ENCODE results near the gene EXOSC6.
A peak's percentile ranks its signal among the peaks of the same experiment; 100 is the strongest.
"Not testable (repeated sequence)": the region's sequence is repeated elsewhere in the genome, so short reads cannot be mapped to it uniquely, and the experiment has no call there.

The EXOSC6 gene

DNA sequence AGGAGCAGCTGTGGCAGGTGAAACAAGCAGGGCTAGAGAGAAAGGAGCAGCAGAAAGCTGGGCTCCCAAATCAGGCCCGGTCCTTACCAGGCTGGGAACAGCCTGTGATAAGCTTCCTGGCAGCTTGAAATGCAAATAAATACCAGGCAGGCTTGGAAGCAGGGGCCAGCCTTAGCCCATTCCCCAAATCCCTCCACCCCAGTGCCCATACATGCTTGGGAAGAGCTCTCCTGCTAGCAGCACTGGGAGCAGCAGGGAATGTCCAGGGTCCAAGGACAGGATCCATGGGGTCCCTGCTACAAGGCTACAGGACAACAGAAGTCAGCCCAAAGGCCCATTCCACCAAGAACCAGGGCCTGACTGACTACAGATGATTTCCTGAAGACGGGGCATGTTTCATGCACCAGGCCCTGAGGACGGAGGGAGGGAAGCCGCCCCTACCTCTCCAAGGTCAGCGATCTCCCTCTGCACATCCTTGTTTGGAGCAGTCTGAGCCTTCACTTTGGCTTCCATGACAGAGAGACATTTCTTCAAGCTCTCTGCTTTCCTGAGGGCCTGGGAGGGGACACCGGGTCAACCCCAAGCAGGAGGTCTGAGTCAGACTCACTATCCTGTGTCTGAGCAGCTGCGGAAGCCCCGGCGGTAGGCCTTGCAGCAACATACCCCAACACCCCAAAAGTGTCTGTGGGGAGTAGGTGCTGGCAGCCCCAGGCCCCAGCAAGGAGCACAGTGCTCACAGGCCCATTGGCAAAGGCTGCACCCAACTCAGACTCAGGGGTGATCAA lies 2.6 kb upstream of the EXOSC6 start:
- DNase-seq: no peak

DNA sequence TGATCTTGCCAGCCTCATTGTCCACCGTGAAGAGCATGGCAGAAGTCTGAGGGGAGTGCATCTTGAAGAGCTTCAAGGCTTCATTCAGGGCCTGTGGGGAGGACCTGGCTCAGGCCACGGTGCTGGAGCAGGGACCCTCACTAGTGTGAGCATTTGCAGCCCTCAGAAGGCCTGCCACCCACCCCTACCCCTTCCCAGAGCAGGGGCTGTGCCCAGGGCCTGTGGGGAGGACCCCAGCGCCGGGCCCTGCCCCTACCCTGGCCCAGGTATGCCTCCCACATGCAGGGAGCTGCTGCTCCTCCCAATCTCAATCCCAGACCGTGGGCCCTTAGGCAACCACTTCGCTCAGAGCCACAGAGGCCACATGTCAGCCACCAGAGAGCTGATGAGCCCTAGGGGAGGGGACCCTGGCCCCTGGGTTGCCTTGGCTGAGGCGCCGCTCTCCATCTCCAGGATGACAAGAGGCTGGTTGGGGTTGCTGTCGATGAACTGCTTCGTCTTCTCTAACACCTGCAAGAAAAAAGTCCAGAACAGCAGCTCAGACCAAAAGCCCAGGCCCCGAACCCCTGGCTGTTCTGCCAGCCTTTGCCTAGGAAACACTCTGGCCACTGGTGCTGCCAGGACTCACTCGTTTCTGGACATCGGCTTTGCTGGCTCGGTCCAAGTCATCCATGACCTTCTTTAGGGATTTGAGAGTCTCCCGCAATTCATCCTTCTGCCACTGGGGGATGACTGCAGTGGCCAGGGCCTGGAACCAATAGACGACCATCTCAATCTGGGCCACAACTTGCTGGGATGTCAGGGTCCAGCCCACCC lies 1.8 kb upstream of the EXOSC6 start:
- peak; percentile 72 for DNase-seq

DNA sequence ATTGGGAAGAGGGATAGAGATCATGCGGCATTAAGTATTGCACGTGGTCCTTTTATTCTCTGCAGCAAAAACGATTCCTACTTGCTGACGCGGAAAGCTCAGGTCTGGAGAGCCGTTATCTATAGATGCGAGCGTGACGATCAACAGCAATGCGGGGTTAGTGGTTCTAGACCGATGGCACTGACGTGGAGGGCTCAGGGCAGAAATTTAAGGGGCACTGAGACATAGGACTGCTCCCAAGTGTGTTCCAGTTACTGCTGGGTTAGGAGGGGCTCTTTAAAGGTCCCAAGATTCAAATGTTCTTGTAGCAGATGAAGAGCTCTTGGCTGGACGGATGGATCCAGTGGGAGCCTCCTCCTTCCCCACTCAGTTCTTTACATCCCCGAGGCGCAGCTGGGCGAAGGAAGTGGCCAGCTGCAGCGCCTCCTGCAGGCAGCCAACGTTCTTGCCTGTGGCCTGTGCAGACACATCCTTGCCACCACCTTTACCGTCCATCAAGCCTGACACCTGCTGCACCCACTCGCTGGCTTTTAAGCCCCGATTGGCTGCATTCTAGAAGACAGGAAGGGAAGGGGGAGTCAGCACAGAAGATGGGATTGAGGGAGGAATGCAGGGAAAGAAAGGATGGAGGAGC lies 732 bp upstream of the EXOSC6 start:
- peak; percentile 47 for DNase-seq

DNA sequence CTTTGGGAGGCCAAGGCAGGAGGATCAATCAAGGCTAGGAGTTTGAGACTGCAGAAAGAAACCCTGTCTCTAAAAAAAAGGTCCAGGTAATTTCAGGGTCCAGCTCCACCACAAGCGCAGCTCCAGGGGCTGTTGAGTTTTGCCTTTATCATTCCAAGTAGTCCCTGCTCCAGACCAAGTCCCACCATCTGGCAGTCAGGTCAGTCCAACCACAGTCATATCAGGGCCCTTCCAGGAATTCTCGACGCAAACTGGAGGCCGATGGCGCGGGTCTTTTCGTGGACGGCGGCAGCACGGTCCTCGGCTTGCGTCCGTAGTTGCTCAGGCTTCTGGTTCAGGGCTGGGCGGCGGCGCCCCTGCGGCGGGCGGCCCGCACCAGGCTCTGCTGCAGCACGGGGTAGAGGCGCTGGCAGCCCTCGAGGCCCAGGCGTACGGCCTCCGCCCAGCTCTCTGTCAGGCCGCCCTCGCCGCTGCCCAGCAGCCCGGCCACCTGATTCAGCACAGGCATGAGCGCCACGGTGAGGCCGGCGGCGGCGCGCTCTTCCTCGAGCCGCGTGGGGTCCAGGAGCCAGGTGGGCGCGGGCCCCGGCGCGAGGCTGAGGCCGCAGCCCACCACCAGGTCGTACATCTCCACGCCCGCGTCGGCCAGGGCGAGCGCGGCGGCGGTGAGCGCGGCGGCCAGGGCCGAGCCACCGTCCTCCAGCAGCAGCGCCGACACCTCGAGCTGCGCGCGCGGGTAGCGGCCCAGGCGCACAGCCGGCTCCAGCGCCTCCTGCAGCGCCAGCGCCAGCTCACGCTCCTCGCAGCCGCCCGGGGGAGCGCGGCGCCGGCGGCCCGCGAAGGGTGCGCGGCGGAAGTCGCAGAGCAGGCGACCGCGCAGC lies 752 bp downstream of the EXOSC6 start:
- DNase-seq: peak; percentile 67

DNA sequence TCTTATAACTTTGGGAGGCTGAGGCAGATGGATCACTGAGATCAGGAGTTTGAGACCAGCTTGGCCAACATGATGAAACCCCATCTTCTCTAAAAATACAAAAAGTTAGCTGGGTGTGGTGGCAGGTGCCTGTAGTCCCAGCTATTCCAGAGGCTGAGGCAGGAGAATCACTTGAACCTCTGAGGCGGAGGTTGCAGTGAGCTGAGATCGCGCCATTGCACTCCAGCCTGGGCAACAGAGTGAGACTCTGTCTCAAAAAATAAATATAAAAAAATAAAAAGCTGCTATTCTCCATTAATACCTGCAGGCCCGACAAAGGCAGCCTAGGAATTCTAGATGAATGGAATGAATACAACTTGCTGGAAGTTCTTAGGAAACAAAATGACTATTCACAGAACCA lies 2.0 kb downstream of the EXOSC6 start:
- not testable (repeated sequence) for DNase-seq

DNA sequence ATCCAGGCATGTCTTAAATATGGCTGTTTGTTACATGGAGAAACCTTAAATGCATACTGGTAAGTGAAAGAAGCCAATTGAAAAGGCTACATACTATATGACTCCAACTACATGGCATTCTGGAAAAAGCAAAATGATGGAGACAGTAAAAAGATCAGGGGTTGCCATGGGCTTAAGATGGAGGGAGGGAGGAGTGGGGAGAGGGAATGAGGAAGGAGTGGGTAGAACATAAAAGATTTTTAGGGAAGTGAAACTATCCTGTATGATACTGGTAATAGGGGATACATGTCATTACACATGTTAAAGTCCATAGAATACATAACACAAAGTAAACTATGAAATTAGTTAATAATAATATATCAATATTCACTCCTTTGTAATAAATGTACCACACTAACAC lies 13.0 kb downstream of the EXOSC6 start:
- not testable (repeated sequence) for DNase-seq

DNA sequence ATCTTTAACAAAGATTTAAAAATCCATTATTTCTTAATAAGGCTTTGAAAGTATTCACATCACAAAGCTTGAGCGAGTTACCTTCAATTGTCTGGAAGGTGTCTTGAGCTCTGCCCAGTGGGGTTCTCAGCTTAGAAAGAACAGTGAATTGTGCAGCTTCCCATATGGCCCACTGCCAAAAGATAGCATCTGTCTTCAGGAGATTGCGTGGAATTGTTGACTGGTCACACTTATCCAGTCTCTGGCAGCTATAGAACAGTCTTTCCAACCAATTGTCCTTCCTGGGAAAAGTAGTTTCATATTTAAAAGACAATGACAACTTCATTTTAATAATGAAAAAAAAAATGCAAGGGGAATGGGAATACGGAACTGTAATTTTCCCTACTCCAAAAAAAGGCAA lies 19.9 kb downstream of the EXOSC6 start:
- DNase-seq: not testable (repeated sequence)

DNA sequence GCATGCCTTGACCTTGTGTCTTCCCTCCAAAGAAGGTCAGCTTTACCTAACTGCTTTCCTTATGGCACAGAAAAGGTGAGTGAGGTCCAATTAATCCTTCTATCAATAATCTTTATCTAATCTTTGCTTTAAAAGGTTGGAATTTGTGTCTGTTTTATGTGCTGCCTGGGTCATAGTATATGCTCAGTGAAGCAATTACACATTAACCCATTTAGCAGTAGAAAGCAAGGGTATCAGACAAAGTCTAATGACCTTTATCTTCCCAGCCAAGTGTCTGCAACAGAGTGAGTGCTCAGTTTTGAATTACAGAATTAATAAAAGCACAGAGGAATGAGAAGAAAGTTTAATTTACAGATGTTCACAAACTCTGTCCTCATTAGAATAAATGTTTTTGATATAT lies 25.7 kb downstream of the EXOSC6 start:
- DNase-seq: not testable (repeated sequence)

DNA sequence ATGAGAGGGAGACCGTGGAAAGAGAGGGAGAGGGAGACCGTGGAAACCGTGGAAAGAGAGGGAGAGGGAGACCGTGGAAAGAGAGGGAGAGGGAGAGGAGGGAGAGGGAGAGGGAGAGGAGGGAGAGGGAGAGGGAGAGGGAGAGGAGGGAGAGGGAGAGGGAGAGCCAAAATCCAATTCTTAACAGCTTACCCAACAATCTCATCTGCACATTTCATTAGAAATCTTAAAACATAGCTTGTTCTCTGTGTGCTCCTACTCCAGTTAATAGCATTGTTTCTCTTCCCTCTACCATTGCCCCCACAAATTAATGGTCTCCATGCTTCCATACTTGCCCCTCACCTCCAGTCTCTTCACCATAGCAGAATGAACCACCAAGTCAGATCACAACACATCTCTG lies 26.3 kb downstream of the EXOSC6 start:
- not testable (repeated sequence) for DNase-seq

DNA sequence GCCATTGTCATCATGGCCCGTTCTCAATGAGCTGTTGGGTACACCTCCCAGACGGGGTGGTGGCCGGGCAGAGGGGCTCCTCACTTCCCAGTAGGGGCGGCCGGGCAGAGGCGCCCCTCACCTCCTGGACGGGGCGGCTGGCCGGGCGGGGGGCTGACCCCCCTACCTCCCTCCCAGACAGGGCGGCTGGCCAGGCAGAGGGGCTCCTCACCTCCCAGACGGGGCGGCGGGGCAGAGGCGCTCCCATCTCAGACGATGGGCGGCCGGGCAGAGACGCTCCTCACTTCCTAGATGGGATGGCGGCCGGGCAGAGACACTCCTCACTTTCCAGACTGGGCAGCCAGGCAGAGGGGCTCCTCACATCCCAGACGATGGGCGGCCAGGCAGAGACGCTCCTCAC lies 27.1 kb downstream of the EXOSC6 start:
- not testable (repeated sequence) for DNase-seq

DNA sequence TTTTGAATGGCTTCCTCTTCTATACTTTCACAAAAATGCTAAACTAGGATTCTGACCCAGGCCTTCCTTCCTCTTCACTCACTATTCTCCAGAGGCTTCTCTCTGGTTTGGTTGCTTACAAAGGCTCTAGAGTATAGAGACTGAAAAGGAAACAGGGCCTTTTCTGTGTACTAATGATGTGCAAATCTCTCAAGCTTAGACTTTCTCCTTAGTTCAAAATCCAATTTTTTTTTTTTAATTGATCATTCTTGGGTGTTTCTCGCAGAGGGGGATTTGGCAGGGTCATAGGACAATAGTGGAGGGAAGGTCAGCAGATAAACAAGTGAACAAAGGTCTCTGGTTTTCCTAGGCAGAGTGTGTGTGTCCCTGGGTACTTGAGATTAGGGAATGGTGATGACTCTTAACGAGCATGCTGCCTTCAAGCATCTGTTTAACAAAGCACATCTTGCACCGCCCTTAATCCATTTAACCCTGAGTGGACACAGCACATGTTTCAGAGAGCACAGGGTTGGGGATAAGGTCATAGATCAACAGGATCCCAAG lies 27.7 kb downstream of the EXOSC6 start:
- not testable (repeated sequence) for DNase-seq

DNA sequence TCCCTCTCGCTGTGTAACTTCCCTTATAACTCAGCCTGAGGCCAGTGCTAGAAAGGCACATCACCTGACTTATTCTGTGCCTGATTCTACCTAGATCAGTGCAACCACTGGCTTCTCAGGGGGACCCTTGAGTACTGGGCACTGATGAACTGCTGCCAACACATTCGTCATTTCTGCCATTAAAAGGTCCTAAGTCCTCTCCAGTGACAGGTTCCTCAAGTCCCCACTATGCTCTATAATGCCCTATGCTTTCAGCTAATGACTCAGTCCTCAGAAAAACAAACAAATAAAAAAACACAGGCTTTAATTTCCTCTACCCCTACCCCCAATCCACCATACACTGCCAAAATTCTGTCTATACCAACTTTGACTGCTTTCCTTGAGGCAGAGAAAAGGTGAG lies 28.5 kb downstream of the EXOSC6 start:
- DNase-seq: not testable (repeated sequence)

DNA sequence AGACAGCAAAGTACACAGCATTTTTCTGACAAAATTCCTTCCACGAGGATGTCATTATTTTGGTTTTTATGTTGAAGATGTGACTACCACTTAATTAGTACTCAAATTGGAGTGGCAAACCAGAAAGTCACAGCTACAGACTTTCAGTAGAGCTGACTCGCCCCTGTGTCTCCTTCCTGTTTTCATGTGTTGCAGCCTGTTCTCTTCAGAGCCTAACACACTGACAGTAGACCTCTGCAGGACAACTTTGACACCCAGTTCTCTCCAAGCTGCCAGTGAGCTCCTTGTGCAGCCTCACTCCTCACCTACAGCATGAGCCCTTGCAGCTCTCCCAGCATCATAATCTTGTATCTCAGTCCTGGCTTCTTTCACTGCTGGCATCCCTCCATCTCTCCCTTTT lies 29.2 kb downstream of the EXOSC6 start:
- DNase-seq: not testable (repeated sequence)

DNA sequence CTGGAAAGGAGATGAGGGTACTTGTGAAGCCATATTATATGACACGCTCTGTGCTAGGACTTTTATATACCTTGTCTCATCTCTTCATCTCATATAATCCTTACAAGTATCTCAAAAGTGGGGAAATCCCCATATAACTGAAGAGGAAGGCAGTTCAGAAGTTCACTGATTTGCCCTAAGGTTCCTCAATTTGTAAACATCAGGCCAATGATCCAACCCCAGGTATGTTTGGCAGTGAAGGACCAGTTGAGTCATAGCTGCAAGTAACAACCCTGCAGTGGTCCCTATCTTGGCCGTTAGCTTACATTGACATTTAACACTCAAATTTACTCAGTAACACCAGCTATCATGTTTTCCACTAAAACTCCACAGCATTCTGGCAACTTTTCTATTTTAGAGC lies 33.2 kb downstream of the EXOSC6 start:
- DNase-seq: not testable (repeated sequence)

DNA sequence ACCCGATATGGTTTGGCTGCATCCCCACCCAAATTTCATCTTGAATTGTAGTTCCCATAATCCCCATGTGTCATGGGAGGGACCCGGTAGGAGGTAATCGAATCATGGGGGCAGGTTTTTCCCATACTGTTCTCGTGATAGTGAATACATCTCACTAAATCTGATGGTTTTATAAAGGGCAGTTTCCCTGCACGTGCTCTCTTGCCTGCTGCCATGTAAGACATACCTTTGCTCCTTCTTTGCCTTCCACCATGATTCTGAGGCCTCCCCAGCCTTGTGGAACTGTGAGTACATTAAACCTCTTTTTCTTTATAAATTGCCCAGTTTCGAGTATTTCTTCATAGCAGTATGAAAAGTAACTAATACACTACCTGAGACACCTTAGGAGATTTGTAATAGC lies 45.4 kb downstream of the EXOSC6 start:
- not testable (repeated sequence) for DNase-seq

DNA sequence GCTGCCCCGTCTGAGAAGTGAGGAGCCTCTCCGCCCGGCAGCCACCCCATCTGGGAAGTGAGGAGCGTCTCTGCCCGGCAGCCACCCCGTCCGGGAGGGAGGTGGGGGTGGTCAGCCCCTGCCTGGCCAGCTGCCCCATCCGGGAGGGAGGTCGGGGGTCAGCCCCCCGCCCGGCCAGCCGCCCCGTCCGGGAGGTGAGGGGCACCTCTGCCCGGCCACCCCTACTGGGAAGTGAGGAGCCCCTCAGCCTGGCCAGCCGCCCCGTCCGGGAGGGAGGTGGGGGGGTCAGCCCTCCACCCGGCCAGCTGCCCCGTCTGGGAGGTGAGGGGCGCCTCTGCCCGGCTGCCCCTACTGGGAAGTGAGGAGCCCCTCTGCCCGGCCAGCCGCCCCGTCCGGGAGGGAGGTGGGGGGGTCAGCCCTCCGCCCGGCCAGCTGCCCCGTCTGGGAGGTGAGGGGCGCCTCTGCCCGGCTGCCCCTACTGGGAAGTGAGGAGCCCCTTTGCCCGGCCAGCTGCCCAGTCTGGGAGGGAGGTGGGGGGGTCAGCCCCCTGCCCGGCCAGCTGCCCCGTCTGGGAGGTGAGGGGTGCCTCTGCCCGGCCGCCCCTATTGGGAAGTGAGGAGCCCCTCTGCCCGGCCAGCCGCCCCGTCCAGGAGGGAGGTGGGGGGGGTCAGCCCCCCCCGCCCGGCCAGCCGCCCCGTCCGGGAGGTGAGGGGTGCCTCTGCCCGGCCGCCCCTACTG lies 46.9 kb downstream of the EXOSC6 start:
- DNase-seq: not testable (repeated sequence)

DNA sequence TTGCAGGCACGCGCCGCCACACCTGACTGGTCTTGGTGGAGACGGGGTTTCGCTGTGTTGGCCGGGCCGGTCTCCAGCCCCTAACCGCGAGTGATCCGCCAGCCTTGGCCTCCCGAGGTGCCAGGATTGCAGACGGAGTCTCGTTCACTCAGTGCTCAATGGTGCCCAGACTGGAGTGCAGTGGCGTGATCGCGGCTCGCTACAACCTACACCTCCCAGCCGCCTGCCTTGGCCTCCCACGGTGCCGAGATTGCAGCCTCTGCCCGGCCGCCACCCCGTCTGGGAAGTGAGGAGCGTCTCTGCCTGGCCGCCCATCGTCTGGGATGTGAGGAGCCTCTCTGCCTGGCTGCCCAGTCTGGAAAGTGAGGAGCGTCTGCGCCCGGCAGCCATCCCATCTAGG lies 47.7 kb downstream of the EXOSC6 start:
- DNase-seq: not testable (repeated sequence)

DNA sequence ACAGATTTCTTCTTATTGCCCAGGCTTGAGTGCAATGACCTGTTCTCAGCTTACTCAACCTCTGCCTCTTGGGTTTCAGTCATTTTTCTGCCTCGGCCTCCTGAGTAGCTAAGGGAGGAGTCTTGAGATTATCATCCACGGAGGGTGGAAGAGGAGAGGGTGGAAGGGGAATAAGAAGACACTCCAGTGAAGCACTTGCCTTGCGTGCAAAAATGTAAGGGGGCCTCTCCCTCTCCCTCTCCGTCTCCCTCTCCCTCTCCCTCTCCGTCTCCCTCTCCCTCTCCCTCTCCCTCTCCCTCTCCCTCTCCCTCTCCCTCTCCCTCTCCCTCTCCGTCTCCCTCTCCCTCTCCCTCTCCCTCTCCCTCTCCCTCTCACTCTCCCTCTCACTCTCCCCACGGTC lies 48.2 kb downstream of the EXOSC6 start:
- DNase-seq: not testable (repeated sequence)

DNA sequence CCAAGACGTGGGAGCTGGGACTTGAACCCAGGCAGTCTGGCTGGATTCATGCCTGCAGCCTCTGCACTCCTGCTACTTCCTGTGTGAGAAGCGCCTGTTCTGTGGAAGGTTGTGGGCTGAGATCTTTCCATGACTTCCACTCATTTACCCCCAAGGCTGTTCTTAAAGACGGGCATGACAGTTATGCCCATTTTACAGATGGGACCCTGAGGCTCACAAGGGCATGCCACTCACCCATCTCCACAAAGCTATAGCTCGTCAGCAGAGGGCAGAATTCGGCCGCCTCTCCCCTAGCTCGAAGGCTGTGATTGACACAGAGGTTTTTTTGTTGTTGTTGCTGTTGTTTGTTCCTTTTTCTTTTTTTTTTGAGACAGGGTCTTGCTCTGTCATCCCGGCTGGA lies 51.7 kb downstream of the EXOSC6 start:
- not testable (repeated sequence) for DNase-seq

DNA sequence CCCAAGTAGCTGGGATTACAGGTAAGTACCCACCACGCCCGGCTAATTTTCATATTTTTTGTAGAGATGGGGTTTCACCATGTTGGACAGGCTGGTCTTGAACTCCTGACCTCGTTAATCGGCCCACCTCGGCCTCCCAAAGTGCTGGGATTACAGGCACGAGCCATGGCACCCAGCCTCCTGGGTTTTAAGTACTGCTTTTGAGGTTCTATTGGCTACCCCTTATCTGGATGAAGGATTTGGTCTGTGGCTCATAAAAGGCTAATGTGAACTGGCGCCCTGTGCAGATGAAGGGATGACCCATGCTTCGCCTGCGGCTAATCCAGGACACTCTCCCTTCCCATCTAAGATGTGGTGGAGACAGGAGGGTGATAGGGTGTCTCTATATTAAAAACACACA lies 52.6 kb downstream of the EXOSC6 start:
- not testable (repeated sequence) for DNase-seq

DNA sequence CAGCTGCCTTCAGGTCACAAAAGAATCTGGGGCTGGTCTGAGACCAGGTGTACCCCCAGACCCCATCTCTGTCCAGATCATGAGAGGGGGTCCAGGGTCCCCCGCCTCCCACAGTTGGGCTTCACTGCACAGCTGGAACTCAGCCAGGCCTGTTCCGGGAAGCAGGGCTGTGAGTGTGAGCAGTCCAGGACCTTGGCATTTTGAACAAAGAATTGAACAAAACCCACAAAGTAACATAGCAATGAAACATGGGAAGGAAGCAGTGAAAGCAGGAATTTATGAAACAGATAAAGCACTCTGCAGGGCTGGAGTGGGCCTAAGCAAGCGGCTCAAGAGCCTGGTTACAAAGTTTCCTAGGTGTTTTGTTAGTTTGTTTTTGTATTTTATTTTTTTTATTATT lies 53.1 kb downstream of the EXOSC6 start:
- DNase-seq: not testable (repeated sequence)
